BLaER1 (cell line): ENCODE measurements around the gene STK25.

Experiments used
- H3K27ac ChIP-seq: shearing (Covaris generic); formaldehyde crosslinking; 2 replicates; pipeline ENCODE4 v1.8.1; 2022
- H3K27me3 ChIP-seq: shearing (Covaris generic); formaldehyde crosslinking; 2 replicates; pipeline ENCODE4 v1.8.1; 2022
- H3K36me3 ChIP-seq: shearing (Covaris generic); formaldehyde crosslinking; 2 replicates; pipeline ENCODE4 v1.8.1; 2022
- H3K4me1 ChIP-seq: shearing (Covaris generic); formaldehyde crosslinking; 2 replicates; pipeline ENCODE4 v1.8.1; 2022
- H3K4me2 ChIP-seq: shearing (Covaris generic); formaldehyde crosslinking; 2 replicates; pipeline ENCODE4 v1.8.1; 2022
- H3K4me3 ChIP-seq: shearing (Covaris generic); formaldehyde crosslinking; 2 replicates; pipeline ENCODE4 v1.8.1; 2022
- H3K9ac ChIP-seq: shearing (Covaris generic); formaldehyde crosslinking; 2 replicates; pipeline ENCODE4 v1.8.1; 2022
- H3K9me3 ChIP-seq: shearing (Covaris generic); formaldehyde crosslinking; 2 replicates; pipeline ENCODE4 v1.8.1; 2022
- H4K20me1 ChIP-seq: shearing (Covaris generic); formaldehyde crosslinking; 2 replicates; pipeline ENCODE4 v1.8.1; 2022
- Cebpa-rat ChIP-seq: shearing (Covaris generic); IDR thresholded peaks from 2 replicates; pipeline ENCODE4 v1.8.1; 2022

STK25 gene

DNA sequence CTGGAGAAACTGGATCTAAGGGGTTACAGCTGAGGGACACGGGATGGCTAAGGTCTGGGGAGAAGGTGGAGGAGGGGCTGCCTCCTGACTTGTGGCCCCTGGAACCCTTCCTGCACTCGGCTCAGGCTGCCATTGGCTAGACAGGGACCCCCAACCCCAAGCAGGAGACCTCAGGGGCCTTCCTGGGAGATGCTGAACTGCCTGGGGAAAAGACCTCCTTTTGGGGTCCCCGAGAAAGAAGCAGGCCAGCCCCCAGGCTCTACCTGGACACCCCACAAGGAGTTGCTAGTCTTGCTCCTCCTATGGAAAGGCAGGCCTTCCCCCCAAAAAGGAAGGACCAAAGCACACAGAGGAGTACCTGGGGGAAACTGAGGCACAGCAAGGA is 40.1 kb upstream of the STK25 start:
- no peaks in the 10 kb centered on the region for H3K36me3 ChIP-seq
- no peak overlapping the region for H3K4me2 ChIP-seq
- no peaks in the 10 kb centered on the region for H3K4me1 ChIP-seq
- H3K4me3 ChIP-seq, result no peak overlapping the region
- 0 out of 2 replicates have a peak, but pooled peaks cover 2% of the 10 kb centered on the region for H3K27me3 ChIP-seq
- no peak for TF ChIP-seq Cebpa-rat
- no peak overlapping the region for H3K9ac ChIP-seq
- no peak overlapping the region for H3K27ac ChIP-seq
- no peaks in the 10 kb centered on the region for H4K20me1 ChIP-seq
- no peaks in the 10 kb centered on the region for H3K9me3 ChIP-seq

- no peak overlapping the region for H3K4me3 ChIP-seq
- no peak overlapping the region for H3K27ac ChIP-seq
- H3K9me3 ChIP-seq, result no peaks in the 10 kb centered on the region
- 0 out of 2 replicates have a peak, but pooled peaks cover 2% of the 10 kb centered on the region for H3K27me3 ChIP-seq
- no peak overlapping the region for H3K9ac ChIP-seq
- TF ChIP-seq Cebpa-rat, result no peak
- H3K4me1 ChIP-seq, result 0 out of 2 replicates have a peak, but pooled peaks cover under 1% of the 10 kb centered on the region
- H3K36me3 ChIP-seq, result no peaks in the 10 kb centered on the region
- H4K20me1 ChIP-seq, result no peaks in the 10 kb centered on the region
- H3K4me2 ChIP-seq, result no peak overlapping the region
Observed at GRCh38 chr2:241547781-241548450, 39.5 kb upstream of the STK25 start.

DNA sequence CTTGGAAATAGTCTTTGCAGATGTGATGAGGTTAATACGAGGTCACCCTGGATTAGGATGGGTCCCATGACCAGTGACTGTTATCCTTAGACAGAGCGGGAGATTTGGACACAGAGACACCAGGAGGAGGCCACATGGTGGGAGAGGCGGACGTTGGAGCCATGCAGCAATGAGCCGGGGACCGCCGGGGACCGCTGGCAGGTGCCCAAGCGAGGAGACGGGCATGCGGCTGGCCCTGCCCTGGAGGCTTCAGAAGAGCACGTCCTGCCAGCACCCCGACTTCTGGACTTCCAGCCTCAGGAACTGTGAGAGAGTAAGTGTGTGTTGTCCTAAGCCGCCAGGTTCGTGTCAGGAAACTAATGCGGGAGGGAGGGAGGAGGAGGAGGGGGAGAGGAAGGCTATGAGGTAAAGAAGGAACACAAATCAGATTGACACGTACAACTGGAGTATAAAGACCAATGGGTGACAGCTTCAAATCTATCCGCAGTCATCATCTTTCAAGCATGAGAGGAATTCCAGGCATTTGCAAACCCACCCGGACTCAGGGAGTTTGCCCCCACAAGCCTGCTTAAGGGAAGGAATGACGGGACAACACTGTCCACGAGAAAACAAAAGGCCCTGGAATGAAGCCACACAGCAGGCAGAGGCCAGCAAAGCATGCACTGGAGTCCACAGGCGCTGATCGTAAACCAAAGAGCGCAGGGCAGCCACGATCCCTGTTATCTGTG is 38.6 kb upstream of the STK25 start:
- Histone ChIP-seq H3K9me3 (no peaks in the 10 kb centered on the region), H3K4me2 (no peak overlapping the region), H3K4me1 (peaks cover 9% of the 10 kb centered on the region; the same call in 1 of the 2 replicates), H4K20me1 (no peaks in the 10 kb centered on the region), H3K27ac (no peak overlapping the region), H3K9ac (no peak overlapping the region), H3K27me3 (0 out of 2 replicates have a peak, but pooled peaks cover 2% of the 10 kb centered on the region), H3K36me3 (no peaks in the 10 kb centered on the region), H3K4me3 (no peak overlapping the region)
- no peak for TF ChIP-seq Cebpa-rat

DNA sequence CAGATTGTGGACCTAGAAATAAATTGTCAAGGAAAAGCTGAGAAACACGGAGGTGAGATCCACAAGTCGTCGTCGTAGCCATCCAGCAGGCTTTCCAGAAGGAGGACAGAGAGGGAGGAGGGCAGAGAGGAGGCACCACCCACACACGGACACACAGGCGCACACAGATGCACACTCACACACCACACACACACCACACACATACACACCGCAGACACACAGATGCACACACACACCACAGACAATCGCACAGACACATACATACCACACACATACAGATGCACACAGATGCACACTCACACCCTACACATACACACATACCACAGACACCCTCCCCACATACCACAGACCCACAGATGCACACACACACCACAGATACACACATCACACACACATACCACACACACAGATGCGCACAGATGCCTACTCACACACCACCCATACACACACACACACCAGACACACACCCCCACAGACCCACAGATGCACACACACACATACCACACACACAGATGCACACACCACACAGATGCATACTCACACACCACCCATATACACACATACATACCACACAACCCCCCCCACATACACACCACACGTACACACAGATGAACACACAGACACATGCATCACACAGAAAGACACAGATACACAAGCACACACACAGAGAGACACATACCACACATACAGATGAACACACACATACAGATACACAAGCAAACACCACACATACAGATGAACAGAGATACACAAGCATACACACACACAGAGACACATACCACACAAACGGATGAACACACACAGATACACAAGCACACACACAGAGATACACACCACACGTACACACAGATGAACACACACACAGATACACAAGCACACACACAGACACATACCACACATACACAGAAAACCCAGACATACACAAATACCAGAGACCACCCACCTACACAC is 37.4 kb upstream of the STK25 start:
- no peaks in the 10 kb centered on the region for H3K9me3 ChIP-seq
- H3K27ac ChIP-seq, result no peak overlapping the region
- no peak overlapping the region for H3K4me3 ChIP-seq
- no peak for TF ChIP-seq Cebpa-rat
- 0 out of 2 replicates have a peak, but pooled peaks cover 2% of the 10 kb centered on the region for H3K27me3 ChIP-seq
- H3K4me1 ChIP-seq, result peaks cover 17% of the 10 kb centered on the region
- no peaks in the 10 kb centered on the region for H3K36me3 ChIP-seq
- no peak overlapping the region for H3K4me2 ChIP-seq
- H4K20me1 ChIP-seq, result no peaks in the 10 kb centered on the region
- H3K9ac ChIP-seq, result no peak overlapping the region

DNA sequence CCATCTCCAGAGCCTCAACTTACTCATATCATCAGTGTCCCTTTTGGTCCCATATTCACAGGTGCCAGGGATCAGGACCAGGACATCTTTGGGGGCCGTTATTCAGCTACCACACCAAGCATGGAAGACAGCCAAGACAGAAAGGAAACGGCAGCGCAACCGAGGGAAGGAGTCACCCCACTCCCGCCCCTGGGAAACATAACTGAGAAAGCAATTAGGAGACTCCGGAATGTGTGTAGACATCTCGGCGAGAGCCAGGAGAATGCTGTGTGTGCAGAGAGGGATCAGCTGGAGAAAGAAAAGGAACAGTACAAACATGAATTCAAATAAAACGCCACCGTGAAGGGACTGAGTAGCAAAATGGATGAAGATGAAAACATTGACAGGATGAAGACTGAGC is 36.7 kb upstream of the STK25 start:
- H3K9ac ChIP-seq, result no peak overlapping the region
- no peak overlapping the region for H3K4me3 ChIP-seq
- no peaks in the 10 kb centered on the region for H3K9me3 ChIP-seq
- H3K4me2 ChIP-seq, result no peak overlapping the region
- no peak for TF ChIP-seq Cebpa-rat
- H3K27ac ChIP-seq, result no peak overlapping the region
- 0 out of 2 replicates have a peak, but pooled peaks cover 2% of the 10 kb centered on the region for H3K27me3 ChIP-seq
- H4K20me1 ChIP-seq, result no peaks in the 10 kb centered on the region
- peaks cover 24% of the 10 kb centered on the region for H3K4me1 ChIP-seq
- H3K36me3 ChIP-seq, result no peaks in the 10 kb centered on the region

DNA sequence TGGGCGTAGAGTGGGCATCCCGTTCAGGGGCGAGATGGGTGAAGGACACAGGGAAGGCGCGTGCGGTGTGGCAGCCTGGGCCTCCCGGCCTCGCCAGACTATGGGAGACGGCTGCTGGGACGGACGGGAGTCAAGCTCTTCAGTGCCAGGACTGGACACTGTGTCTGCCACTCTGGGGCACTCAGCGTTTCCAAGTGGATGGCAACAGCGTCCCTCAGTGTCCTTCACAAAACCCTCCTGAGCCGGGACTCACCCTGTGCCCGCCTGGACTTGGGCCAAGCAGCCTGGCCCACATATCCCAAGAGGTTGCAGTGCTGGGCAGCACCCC is 33.9 kb upstream of the STK25 start:
- no peak for TF ChIP-seq Cebpa-rat
- Histone ChIP-seq H3K27me3 (0 out of 2 replicates have a peak, but pooled peaks cover 2% of the 10 kb centered on the region), H3K9ac (no peak overlapping the region), H3K27ac (no peak overlapping the region), H4K20me1 (no peaks in the 10 kb centered on the region), H3K9me3 (no peaks in the 10 kb centered on the region), H3K36me3 (no peaks in the 10 kb centered on the region), H3K4me2 (no peak overlapping the region), H3K4me1 (peaks cover 34% of the 10 kb centered on the region), H3K4me3 (no peak overlapping the region)

- Histone ChIP-seq H3K27me3 (0 out of 2 replicates have a peak, but pooled peaks cover 1% of the 10 kb centered on the region), H3K4me2 (peak overlapping the region; percentile 96), H4K20me1 (no peaks in the 10 kb centered on the region), H3K36me3 (no peaks in the 10 kb centered on the region), H3K9me3 (no peaks in the 10 kb centered on the region), H3K4me1 (peaks cover 36% of the 10 kb centered on the region), H3K9ac (no peak overlapping the region), H3K27ac (no peak overlapping the region), H3K4me3 (no peak overlapping the region)
- TF ChIP-seq Cebpa-rat, result no peak
Observed at GRCh38 chr2:241541564-241542277, 33.3 kb upstream of the STK25 start.

- no peaks in the 10 kb centered on the region for H3K9me3 ChIP-seq
- H3K9ac ChIP-seq, result peak overlapping the region; percentile 73
- H3K27ac ChIP-seq, result peak overlapping the region; percentile 53; the same call in 1 of the 2 replicates
- H3K4me2 ChIP-seq, result peak overlapping the region; percentile 96
- H4K20me1 ChIP-seq, result no peaks in the 10 kb centered on the region
- H3K36me3 ChIP-seq, result no peaks in the 10 kb centered on the region
- H3K4me3 ChIP-seq, result peak overlapping the region; percentile 73
- no peak for TF ChIP-seq Cebpa-rat
- H3K27me3 ChIP-seq, result no peaks in the 10 kb centered on the region
- H3K4me1 ChIP-seq, result peaks cover 43% of the 10 kb centered on the region
Observed at GRCh38 chr2:241540771-241541561, 32.6 kb upstream of the STK25 start.
